HS-5 (cell line): ENCODE data around the gene KCNN1.
A peak's percentile ranks its signal among the peaks of the same experiment; 100 is the strongest.
"Not testable (repeated sequence)": the region's sequence is repeated elsewhere in the genome, so short reads cannot be mapped to it uniquely, and the experiment has no call there.

Source experiments
- DNase-seq: peaks from one replicate; pipeline ENCODE4 v3.0.0-alpha.2; 2012; ENCODE audit warnings: low read depth

The KCNN1 gene

GRCh38 chr19:17969096-17969792 is 2.3 kb downstream of the KCNN1 start:
- no peak for DNase-seq

DNA sequence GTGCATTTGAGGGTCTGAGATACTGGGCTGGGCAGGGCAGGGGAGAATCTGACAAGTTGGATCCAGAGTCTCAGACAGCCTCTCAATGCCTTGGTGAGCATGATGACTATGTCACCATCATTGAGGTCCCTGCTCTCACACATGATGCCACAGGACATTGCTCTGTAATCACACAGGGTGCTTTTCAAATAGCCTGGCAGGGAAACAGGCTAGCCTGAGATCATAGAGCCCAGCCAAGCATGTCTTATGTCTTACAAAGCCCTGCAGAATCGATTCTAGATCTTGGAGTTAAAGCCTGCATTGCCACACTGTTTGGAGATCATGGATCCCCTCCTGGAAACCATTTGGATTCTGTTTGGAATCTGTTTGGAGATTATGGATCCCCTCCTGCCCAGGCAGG is 5.3 kb downstream of the KCNN1 start:
- DNase-seq = no peak

DNA sequence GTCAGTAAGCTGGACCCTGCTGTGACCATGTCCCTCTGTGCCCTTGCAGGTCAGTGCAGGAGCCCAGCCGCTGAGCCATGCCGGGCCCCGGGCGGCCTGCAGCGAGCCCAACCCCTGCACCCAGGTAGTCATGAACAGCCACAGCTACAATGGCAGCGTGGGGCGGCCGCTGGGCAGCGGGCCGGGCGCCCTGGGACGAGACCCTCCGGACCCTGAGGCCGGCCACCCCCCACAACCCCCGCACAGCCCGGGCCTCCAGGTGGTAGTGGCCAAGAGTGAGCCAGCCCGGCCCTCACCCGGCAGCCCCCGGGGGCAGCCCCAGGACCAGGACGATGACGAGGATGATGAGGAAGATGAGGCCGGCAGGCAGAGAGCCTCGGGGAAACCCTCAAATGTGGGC is 6.9 kb downstream of the KCNN1 start:
- no peak for DNase-seq

DNA sequence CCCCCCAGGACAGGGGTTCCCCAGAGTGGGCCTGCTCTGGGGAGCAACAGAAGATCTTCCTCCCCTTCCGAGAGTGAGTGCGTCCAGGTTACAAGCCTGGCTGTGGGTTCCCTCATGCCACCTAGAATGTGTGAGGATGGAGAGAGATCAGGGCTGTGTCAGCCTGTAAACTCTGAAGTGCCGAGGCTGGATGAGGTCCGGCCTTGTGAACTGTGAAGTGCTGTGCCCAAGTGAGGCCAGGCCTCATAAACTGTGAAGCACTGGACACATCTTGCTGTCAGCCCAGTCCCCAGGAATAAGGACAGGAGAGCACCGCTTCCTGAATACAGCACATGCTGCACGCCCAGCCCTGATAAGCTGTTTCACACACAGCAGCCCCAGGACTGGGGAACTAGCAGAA is 7.6 kb downstream of the KCNN1 start:
- DNase-seq = no peak

DNA sequence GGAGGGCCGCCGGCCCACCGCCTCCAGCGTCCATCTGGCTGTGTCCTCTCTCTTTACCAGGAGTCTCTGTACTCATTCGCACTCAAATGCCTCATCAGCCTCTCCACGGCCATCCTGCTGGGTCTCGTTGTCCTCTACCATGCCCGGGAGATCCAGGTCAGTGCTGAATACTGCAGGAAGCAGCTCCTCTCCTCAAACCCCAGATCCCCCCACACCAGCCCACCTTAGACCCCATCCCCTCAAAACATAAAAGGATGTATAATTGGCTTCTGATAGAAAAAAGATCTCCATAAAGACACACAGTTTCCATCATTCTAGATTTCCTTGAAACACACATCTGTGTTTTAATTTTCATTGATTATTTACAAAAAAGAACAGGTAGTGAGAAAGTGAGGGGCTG is 8.1 kb downstream of the KCNN1 start:
- DNase-seq = no peak

DNA sequence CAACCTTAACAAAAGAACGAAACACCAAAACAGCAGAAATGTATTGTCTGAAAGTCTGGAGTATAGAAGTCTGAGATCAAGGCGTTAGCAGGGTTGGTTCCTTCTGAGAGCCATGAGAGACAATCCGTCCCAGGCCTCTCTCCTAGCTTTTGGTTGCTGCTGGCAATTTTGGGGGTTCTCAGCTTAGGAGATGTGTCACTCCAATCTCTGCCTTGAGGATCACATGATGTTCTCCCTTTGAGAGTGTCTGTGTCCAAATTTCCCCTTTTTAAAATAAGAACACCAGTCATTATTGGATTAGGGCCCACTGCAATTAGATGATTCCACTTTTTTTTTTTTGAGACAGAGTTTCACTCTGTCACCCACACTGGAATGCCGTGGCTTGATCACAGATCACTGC is 10.1 kb downstream of the KCNN1 start:
- no peak for DNase-seq

GRCh38 chr19:17977488-17977887 is 10.6 kb downstream of the KCNN1 start:
- DNase-seq = no peak

GRCh38 chr19:17981611-17982010 is 14.7 kb downstream of the KCNN1 start:
- no peak for DNase-seq

DNA sequence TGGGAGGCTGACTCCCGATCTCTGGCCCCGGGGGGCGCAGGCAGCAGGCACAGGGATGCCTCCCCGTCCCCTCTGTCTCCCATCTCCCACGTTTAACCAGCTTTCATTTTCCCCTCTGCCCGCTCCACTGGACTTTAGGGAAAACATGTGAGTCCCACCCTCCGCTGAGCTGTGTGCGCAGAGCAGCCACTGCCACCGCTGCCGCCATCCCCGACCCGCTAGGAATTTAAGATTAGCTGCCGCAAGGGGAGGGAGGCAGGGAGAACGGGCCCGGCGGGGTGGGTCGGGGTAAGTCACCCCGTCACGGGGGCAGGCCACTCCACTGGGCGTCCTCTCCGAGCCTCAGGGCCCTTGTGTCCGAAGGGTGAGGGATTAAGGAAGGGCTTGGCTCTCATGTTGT is 15.5 kb downstream of the KCNN1 start:
- no peak for DNase-seq

- no peak for DNase-seq
Measured at GRCh38 chr19:17985037-17985818, 18.3 kb downstream of the KCNN1 start.

GRCh38 chr19:17986569-17986968 is 19.7 kb downstream of the KCNN1 start:
- DNase-seq = not testable (repeated sequence)

GRCh38 chr19:17988161-17988560 is 21.3 kb downstream of the KCNN1 start:
- DNase-seq = no peak

- DNase-seq = no peak
Measured at GRCh38 chr19:17989425-17990094, 22.7 kb downstream of the KCNN1 start.

GRCh38 chr19:17993076-17993813 is 26.3 kb downstream of the KCNN1 start:
- no peak for DNase-seq

DNA sequence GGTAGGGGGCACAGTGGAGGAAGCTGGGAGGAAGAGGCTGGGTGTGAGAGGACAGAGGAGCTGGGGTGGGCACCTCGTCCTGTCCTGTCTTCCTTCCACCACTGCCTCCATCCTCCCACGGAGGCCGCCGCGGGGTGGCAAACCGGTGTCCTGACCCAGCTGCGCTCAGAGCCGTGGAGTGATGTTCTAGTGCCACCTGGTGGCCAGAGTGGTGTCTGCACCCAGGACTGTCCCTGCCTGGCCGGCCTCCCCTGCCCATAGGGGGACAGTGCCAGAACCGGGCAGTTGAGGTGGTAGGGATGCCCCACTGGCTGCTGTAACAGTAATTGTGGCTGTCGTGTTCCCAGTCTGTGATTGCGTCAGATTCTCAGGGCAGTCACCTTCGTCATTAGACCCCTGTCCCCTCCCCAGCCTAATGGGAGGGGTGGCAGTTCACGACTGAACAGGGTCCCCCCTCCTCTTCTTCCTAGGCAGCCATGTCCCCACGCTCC is 30.0 kb downstream of the KCNN1 start:
- peak; percentile 37 for DNase-seq

DNA sequence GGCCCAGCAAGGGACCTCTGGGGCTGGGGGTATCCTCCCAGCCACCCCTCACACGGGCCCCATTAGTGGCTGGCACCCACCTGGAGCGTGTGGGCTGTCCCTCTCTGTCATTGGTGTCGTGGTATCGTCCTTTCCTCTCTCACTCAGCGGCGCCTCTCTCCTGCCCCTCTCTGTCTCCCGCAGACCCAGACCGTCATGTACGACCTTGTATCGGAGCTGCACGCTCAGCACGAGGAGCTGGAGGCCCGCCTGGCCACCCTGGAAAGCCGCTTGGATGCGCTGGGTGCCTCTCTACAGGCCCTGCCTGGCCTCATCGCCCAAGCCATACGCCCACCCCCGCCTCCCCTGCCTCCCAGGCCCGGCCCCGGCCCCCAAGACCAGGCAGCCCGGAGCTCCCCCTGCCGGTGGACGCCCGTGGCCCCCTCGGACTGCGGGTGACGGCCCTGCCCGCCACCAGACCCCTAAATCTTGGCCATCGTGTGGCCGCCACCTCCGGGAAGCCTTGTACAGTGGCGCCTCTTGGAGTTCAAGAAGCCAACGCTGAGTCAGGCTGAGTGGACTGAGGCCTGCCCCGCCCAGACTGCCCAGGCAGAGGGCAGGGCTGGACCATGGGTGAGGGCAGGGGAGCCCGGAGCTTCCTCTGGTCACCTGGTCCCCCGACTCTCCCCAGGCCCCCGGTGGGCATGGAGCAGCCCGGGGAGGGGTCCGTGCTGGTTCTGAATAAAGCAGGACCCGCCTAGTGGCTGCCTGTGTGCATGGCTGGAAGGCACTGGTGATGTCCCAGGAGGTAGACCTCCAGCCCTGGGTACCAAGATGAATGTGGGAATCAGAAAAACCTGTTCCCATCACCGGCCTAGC is 31.3 kb downstream of the KCNN1 start:
- DNase-seq = no peak

DNA sequence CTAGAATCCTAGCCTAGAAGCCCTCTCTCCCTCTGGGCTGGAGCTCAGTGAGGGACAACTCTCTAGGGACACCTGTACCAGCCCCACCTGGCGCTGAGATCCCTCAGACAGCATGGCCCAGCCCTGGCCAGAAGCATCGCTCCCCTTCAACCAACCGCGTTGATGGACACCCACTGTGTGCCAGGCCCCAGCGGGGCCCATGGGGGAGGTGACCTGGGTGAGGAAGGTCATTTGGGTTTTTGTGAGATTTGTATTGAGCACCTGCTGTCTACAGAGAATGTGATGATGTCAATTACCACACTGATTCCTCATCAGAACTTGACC is 31.9 kb downstream of the KCNN1 start:
- no peak for DNase-seq

DNA sequence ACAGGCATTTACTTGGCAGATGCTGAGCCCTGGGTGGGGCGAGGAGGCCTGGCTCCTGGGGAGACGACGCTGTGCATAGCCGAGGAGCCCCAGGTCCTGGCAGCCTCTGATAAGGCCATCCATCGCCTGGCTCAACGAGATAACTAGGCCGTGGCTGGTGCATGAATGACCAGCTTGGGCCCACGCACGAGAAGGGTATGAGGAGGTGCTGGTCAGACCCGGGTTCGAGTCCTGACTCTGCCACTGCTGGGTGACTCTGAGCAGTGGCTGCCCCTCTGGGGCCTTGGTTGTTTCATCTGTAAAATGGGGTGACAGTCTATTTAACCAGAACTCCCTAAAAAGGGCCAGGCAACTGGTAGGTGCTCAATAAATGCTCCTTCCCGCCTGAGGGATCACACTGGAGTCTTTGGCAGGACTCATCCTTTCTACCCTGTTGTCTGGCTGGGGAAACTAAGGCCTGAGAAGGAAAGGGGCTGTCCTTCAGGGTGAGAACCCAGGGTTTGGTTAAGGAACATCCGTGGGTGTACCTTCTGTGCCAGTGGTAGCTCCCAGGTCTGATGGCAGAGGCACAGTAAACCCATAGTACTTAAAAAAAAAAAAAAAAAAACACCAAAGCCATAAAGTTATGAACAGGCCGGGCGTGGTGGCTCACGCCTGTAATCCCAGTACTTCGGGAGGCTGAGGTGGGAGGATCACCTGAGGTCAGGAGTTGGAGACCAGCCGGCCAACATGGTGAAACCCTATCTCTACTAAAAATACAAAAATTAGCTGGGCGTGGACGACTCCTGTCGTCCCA is 33.0 kb downstream of the KCNN1 start:
- DNase-seq = no peak

GRCh38 chr19:18000480-18000914 is 33.6 kb downstream of the KCNN1 start:
- no peak for DNase-seq

DNA sequence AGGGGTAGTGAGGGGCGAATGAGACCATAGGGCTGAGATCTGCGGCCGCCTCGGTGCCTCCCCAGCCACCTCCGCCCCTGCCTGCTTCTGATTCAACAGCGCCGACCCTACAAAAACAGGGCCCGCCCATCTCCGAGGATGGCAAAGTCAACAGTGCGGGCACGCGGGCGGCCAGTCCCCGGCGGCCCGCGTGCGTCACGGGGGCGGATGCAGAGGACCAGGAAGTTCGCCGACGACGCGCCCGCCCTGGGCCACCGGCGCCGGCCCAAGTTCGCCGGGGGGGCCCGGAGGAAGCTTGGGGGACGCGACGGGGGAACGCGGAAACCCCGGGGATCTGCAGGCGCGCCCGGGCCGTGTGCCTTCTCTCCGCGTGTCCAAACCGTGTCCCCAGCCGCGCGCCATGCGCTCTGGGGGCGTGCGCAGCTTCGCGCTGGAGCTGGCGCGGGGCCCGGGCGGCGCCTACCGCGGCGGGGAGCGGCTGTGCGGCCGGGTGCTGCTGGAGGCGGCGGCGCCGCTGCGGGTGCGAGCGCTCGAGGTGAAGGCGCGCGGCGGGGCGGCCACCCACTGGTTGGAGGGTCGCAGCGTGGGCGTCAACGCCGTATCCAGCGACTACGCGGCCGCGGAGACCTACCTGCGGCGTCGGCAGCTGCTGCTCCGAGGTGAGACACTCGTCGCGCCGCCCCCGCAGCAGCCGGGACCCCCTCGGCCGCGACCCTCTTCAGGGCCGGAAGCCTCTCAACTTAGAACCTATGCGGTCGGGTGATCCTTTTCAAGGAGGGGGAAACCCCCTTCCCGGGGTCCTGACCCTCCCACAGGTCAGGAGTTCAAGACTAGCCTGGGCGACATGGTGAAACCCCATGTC is 34.2 kb downstream of the KCNN1 start:
- DNase-seq = peak; percentile 60
